Stimulated activated CD8-positive, alpha-beta memory T cell treated with anti-CD3 and anti-CD28 coated beads, Interleukin-7, amount 100 ng/mL, for 4 hours (primary cell): ENCODE measurements around the gene TTYH3.

Source experiments
- DNase-seq, 2 donors: peaks; one replicate each; pipeline ENCODE4 v3.0.0-alpha.2; 2020; ENCODE audit warnings: low read depth in 2 of 2

Gene TTYH3

GRCh38 chr7:2635148-2635668 is 3.4 kb downstream of the TTYH3 start:
- DNase-seq: no peak

- DNase-seq: no peak
Measured at GRCh38 chr7:2635810-2636701, 4.3 kb downstream of the TTYH3 start.

DNA sequence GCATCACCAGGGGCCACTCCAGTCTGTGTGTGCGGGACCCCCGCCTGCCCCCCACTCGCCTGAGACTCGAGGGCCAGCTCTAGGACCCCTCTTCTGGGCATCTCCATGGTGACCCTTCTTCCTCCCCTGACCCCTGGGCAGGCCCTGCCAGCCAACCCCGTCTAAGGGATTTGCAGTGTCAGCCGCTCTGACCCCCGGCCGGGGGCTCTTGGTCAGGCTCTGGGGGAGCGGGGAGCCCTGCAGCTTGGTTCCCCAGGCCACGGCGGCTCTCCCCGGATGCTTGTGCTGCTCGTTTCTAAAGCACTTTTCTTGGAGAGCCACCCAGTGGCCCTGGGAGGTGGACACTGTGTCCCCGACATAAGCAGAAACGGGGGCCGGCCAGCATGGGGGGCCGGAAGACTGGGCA is 5.3 kb downstream of the TTYH3 start:
- no peak for DNase-seq

- no peak for DNase-seq
Measured at GRCh38 chr7:2637505-2638223, 5.9 kb downstream of the TTYH3 start.

- no peak for DNase-seq
Measured at GRCh38 chr7:2638224-2638991, 6.6 kb downstream of the TTYH3 start.

GRCh38 chr7:2639181-2639681 is 7.4 kb downstream of the TTYH3 start:
- DNase-seq: no peak

DNA sequence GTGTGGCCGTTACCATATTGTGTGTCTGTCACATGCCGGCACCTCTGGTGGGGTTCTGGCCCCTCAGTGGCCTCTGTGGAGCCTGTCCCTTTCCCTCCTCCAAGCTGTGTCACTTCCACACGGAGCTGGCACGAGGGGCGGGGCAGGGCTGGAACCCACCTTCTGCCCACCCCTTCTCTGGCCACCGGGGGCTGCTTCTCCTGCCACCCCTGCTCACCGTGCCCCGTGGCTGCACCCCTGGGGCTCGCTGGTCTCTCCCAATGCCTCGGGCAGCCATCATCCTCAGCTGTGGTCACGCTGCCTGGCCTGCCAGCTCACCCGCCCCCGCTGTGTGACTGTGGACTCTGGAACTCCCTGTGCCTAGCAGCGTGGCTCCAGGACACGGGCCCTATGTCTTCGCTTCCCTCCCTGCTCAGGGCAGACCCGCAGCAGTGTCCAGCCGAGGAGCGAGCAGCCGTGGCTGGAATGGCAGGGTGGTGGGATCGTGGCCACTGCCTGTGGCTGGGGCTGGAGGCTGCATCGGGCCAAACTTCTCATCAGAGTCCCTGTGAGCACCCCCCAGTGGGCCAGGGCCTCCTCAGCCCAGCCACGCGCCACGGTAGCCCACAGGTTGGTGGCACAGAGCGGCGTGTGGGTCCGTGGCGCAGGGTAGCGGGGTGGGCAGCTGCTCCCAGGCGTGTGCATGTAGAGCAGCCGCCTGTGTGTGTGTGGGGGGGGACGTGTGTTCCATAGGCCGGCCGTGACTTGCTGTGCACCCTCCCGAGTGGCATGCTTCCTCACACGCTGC is 8.1 kb downstream of the TTYH3 start:
- no peak for DNase-seq

- no peak for DNase-seq
Measured at GRCh38 chr7:2640482-2640830, 8.7 kb downstream of the TTYH3 start.

GRCh38 chr7:2640846-2641316 is 9.1 kb downstream of the TTYH3 start:
- DNase-seq: no peak

- no peak for DNase-seq
Measured at GRCh38 chr7:2641406-2642393, 9.9 kb downstream of the TTYH3 start.

DNA sequence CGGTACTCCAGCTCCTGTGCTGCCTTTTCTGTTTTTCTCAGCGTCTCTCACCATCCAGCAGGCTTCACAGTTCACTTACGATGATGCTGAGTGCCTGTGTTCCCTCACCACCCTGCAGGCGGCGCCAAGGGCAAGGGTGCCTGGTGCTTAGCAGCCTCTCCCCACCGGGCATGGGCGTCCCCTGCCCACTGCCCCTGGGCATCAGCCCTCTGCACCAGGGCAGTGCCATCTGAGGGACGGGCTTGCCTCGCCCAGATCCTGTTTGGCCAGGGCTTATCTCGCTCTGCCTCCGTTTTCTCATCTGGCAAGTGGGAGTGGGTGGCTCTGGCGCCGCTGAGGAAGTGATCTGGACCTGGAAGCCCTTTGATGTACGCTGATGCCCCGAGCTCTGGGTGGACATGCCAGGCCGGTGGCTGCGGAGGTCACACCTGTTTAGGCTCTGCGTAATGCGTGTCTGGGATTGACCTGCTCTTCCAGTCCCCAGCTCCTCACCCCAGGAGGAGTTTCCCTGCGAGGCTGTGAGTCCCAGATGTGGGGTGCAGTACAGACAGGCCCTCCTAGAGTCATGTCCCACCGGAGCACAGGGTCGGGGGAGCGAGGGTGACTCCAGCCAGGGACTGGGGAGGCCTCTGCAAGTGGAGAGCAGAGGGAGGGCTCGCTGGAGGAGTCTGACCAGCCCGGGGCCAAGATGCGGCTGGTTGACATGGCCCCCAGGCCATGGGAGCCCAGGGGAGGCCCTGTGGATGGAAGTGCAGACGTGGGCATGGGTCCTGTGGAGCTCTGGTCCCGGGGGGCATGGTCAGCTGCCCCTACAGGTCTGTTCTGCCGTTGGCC is 11.8 kb downstream of the TTYH3 start:
- DNase-seq: no peak

- DNase-seq: no peak
Measured at GRCh38 chr7:2644220-2644561, 12.4 kb downstream of the TTYH3 start.

DNA sequence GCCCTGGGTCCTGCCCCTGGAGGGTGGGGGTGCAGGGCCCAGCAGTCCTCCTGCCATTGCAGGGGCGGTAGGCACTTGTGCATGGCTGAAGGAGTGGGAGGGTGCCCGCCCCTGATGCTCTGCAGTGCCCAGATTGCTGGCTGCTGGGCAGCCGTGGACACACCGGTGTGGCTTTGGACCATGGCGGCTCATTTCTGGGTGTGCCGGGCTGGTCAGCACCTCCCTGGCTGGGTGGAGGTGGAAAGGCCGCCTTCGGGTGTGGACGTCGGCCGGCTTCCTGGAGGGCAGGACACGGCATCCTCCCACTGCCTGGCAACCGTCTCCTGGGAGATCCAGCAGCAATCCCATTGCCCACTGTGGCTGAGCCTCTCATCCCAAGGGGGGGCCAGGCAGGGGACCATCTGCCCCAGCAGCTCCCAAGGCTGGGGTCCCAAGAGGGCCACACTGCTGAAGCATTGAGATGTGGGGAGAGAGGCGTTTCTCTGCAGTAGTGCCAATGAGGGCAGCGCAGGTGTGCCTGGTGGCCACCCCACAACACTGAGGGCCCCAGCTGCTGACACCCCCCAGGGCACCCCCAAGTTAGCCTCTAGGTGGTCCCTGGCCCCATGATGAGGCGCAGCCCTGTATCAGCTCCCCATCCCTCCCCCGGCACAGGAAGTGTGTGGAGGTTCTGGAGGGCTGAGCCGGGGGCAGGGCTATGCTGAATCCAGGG is 12.9 kb downstream of the TTYH3 start:
- no peak for DNase-seq

DNA sequence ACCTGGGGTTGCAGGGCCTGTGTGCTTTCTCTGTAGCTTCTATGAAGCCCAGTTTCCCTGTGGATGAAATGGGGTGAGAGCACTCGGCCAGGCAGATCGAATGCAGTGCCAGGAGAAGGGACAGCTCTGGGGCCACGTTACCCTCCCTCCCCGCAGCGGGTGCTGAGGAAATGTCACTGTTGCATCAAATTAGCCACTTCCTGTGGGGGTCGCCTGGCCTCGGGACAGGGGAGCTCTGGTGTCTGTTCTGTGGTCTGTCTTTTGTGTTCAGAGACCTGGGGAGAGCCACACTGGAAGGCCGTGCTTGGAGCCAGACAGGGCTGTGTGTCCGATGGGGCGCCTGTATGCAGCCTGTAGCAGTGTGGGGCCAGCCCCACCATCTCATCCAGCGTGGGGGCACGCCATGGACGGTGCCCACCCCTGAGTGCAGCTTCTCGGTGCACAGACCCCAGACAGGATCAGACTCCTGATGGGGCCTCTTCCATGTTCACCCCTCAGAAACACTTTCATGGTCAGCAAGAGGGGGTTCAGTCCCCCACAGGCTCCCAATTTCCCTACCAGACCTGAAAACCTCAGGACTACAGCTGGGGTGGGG is 13.6 kb downstream of the TTYH3 start:
- DNase-seq: no peak

DNA sequence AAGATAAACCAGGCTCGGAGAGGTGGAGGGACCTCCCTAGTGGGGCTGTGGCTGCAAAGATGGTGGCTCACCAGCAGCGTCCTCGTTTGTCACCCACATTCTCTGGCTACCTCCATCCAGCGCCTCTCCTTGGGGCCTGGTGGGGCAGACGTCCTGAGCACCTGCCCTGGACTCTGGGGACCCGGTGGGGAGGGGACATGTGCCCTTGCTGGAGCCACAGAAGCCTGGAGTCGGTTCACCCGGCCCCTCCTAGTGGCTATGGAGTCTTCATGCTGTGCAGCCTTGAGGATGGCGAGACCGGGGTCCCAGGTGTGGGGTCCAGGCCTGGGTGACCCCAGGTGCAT is 14.5 kb downstream of the TTYH3 start:
- DNase-seq: no peak

- DNase-seq: no peak
Measured at GRCh38 chr7:2646680-2647571, 15.1 kb downstream of the TTYH3 start.

DNA sequence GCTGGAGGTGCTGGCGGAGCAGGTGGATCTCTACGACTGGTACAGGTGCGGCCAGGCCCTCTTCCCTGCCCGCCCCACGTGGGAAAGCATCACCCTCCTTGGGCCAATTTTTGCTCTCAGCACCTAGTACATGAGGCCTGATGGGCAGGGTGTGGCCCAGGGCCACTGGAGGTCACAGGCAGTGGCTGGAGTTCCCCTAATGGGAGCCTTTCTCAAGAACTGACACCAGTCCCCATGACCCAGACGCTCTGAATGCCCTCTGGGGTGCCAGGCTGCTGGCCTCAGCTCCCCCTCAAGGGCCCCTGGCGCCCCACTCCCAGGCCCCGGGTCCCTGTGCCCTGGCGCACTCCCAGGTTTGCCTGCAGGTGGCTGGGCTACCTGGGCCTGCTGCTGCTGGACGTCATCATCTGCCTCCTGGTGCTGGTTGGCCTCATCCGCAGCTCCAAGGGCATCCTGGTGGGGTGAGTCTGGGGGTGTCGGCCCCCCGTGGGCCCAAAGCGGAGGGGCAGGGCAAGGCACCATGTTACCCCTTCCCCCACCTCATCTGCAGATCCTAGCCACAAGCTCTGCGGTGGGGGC is 15.9 kb downstream of the TTYH3 start:
- no peak for DNase-seq
